Left lung (tissue), 10 donors: Measurements from ENCODE around the gene ABCB4. TPM values are rescaled to one million over a fixed set of nuclear protein-coding genes. Genes with fewer than 3 reads are reported as not detected.

ENCODE experiments used
- ATAC-seq: fragments of 200-7000 bp; cut with Tn5 transposase; one replicate; pipeline ENCODE4 v1.9.1; 2020; ENCODE audit warnings: moderate library complexity
- DNase-seq, 4 donors: peaks; one replicate each; pipeline ENCODE4 v3.0.0-alpha.2; 2013 to 2020
- H3K27ac ChIP-seq, 2 donors: fragments of 200-600 bp; sonication (generic) in 1 of 2; one replicate each; pipeline versions ENCODE4 v1.5.0 to v1.8.0; 2020 to 2021
- H3K27me3 ChIP-seq, 2 donors: fragments of 200-600 bp; sonication (generic) in 1 of 2; one replicate each; pipeline versions ENCODE4 v1.5.0 to v1.8.0; 2020 to 2021
- H3K36me3 ChIP-seq, 2 donors: fragments of 200-600 bp; sonication (generic) in 1 of 2; one replicate each; pipeline versions ENCODE4 v1.5.0 to v1.8.0; 2020 to 2021
- H3K4me1 ChIP-seq, 2 donors: fragments of 200-600 bp; one replicate each; pipeline ENCODE4 v1.8.0; 2021
- H3K4me3 ChIP-seq, 2 donors: fragments of 200-600 bp; sonication (generic) in 1 of 2; one replicate each; pipeline versions ENCODE4 v1.5.0 to v1.8.0; 2020 to 2021; ENCODE audit warnings: mild to moderate bottlenecking in 1 of 2
- H3K9me3 ChIP-seq, 2 donors: fragments of 200-600 bp; sonication (generic) in 1 of 2; one replicate each; pipeline versions ENCODE4 v1.5.0 to v1.8.0; 2020 to 2021
- CTCF ChIP-seq, 2 donors: fragments of 200-600 bp; sonication (generic) in 1 of 2; IDR thresholded peaks; one replicate each; pipeline versions ENCODE4 v1.5.0 to v1.8.0; 2021; ENCODE audit warnings: antibody characterized with exemption in 2 of 2
- intact Hi-C, 2 donors: fragments of 100-400 bp; cut with DNase I; formaldehyde crosslinking; loops; one replicate each; pipeline versions ENCODE4 v1.11.2 to v1.14.2; 2022
- polyA plus RNA-seq, 6 donors: library from polyadenylated mRNA; unstranded; fragments of 120-200 nt; gene quantifications; one replicate each; pipeline ENCODE4 v1.2.1, GENCODE V29; 2013; ENCODE audit not compliant: insufficient read length in 6 of 6
- total RNA-seq, 2 donors: library from RNA; stranded (reverse); fragmentation: NEBNext Ultra II Directional; extraction: Animal tissue kit (Norgen Biotek cat#: 25700); gene quantifications; one replicate each; pipeline ENCODE4 v1.2.1, GENCODE V29; 2021
- donor health status: DM: no; HTN: yes; CAD: no.
- donor health status: DM: no; HTN: no; CAD: no.

ABCB4 gene
- total and polyA plus RNA-seq, 8 donors: 0.16 to 1.8 (median 1.1) TPM

DNA sequence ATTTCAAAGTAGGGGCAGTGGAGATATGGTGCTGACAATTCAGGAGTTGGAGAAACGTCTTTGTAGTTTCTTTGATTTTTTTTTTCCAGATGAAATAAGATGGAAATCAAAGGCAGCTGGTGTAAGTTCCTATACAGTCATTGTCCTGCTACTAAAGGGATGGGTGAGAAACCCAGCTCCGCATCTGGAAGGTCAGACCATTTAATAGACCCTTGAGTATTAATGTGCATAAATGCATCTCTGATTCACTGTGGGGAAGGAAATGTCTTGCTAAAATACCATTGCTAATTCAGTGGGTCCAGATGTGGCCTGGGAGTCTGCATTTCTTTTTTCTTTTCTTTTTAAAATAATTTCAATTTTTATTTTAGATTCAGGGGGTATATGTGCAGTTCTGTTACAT lies 15.5 kb downstream of the ABCB4 start:
- intact Hi-C loops: no loop called here

GRCh38 chr7:87458148-87458547 lies 17.3 kb downstream of the ABCB4 start:
- TF ChIP-seq CTCF (IDR thresholded peaks at IDR 0.05): no peak
- Histone ChIP-seq H3K9me3 (no peaks in the 10 kb centered on the region), H3K36me3 (no peaks in the 10 kb centered on the region), H3K4me3 (no peak overlapping the region), H3K27me3 (no peaks in the 10 kb centered on the region), H3K4me1 (no peaks in the 10 kb centered on the region), H3K27ac (no peak overlapping the region)
- no peak for ATAC-seq
- DNase-seq: no peak
- intact Hi-C loops: no loop called here

More for the DNA sequence above, 15.5 kb downstream of the ABCB4 start:
- no peak for DNase-seq
- Histone ChIP-seq H3K9me3 (no peaks in the 10 kb centered on the region), H3K36me3 (no peaks in the 10 kb centered on the region), H3K27me3 (no peaks in the 10 kb centered on the region), H3K4me1 (no peaks in the 10 kb centered on the region), H3K27ac (no peak overlapping the region), H3K4me3 (no peak overlapping the region)
- no peak for ATAC-seq
- TF ChIP-seq CTCF (IDR thresholded peaks at IDR 0.05): no peak

DNA sequence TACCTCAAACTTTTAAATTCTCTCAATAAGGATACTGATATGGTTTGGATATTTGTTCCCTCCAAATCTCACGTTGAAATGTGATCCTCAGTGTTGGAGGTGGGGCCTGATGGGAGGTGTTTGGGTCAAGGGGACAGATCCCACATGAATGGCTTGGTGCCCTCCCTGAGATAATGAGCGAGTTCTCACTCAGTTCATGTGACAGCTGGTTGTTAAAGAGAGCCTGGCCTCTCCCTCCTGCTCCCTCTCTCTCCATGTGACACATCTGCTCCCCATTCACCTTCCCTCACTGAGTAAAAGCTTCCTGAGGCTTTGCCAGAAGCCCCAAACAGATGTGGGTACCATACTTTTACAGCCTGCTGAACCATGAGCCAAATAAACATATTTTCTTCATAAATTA lies 19.2 kb downstream of the ABCB4 start:
- H3K27me3 ChIP-seq: no peaks in the 10 kb centered on the region
- H3K9me3 ChIP-seq: no peaks in the 10 kb centered on the region
- TF ChIP-seq CTCF (IDR thresholded peaks at IDR 0.05): no peak
- ATAC-seq (no peak), DNase-seq (no peak)
- intact Hi-C loops: no loop called here
- no peak overlapping the region for H3K4me3 ChIP-seq
- H3K36me3 ChIP-seq: no peaks in the 10 kb centered on the region
- no peak overlapping the region for H3K27ac ChIP-seq
- no peaks in the 10 kb centered on the region for H3K4me1 ChIP-seq

DNA sequence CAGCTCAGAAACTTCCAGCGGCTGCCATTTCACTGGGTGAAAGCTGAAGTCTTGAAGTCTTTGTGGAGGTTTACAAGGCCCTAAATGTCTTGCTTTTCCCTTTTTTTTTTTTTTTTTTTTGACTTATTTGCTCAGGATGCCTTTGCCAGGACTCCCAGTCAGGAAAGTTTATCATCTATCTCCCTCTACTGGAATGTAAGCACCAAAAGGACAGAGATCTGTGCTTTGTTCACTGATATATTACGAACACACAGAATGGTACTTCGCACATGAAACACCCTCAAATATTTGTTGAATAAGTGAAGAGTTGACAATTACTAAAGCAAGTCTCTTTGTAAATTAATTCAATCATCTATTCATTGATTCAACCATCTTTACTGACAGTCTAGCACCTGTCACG lies 23.2 kb downstream of the ABCB4 start:
- Histone ChIP-seq H3K27me3 (no peaks in the 10 kb centered on the region), H3K36me3 (no peaks in the 10 kb centered on the region), H3K9me3 (no peaks in the 10 kb centered on the region), H3K27ac (no peak overlapping the region), H3K4me1 (no peaks in the 10 kb centered on the region), H3K4me3 (no peak overlapping the region)
- DNase-seq: no peak
- no peak for ATAC-seq
- TF ChIP-seq CTCF (IDR thresholded peaks at IDR 0.05): no peak
- intact Hi-C loops: no loop called here

DNA sequence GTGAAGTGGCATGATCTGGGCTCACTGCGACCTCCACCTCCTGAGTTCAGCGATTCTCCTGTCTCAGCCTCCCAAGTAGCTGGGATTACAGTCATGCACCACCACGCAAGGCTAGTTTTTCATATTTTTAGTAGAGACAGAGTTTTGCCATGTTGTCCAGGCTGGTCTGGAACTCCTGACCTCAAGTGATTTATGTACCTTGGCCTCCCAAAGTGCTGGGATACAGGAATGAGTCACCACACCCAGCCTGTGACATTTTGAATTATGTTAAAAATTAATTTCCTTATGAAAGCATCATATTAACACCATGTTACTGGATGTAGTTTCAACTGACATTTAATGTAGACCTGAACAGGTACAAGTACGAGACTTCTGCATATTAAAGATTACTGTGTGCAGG lies 24.3 kb downstream of the ABCB4 start:
- TF ChIP-seq CTCF (IDR thresholded peaks at IDR 0.05): no peak
- DNase-seq (no peak), ATAC-seq (no peak)
- intact Hi-C loops: no loop called here
- Histone ChIP-seq H3K36me3 (no peaks in the 10 kb centered on the region), H3K9me3 (no peaks in the 10 kb centered on the region), H3K4me1 (no peaks in the 10 kb centered on the region), H3K4me3 (no peak overlapping the region), H3K27me3 (no peaks in the 10 kb centered on the region), H3K27ac (no peak overlapping the region)
